Left kidney (tissue), 2 donors: ENCODE results near the gene RHBDL1. TPM values are rescaled to one million over a fixed set of nuclear protein-coding genes. Genes with fewer than 3 reads are reported as not detected.

Experiments
- DNase-seq: peaks from one replicate; pipeline ENCODE4 v3.0.0-alpha.2; 2013
- polyA plus RNA-seq: library from polyadenylated mRNA; unstranded; fragments of 120-200 nt; gene quantifications from one replicate; pipeline ENCODE4 v1.2.1, GENCODE V29; 2013; ENCODE audit not compliant: insufficient read length

The RHBDL1 gene
- polyA plus RNA-seq, 1 donor: 1.7 TPM

GRCh38 chr16:636206-637080, 39.0 kb upstream of the RHBDL1 start, which contains the start of gene METTL26:
Gene METTL26 (minus strand): TSS chr16:636305. CDS start chr16:636290, 15 bp downstream.
- DNase-seq: peak; percentile 92

GRCh38 chr16:637081-638018, 38.1 kb upstream of the RHBDL1 start:
- peak; percentile 87 for DNase-seq

GRCh38 chr16:638034-638543, 37.4 kb upstream of the RHBDL1 start:
- no peak for DNase-seq

GRCh38 chr16:638836-639235, 36.6 kb upstream of the RHBDL1 start:
- no peak for DNase-seq

DNA sequence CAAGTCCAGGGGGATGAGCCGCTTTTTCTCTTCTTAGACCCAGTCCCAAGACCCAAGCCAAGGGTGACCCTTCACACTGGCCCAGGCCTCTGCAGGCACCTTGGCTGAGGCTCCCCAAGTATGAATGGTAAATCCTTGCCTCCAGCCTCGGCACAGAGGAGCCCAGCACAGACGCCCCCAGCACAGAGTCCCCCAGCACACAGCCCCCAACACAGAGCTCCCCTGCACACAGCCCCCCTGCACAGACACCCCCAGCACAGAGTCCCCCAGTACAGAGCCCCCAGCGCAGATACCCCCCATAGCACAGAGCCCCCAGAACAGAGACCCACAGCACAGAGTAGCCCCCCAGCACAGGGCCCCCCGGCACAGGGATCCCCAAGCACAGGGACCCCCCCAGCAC, 34.9 kb upstream of the RHBDL1 start:
- DNase-seq: no peak

DNA sequence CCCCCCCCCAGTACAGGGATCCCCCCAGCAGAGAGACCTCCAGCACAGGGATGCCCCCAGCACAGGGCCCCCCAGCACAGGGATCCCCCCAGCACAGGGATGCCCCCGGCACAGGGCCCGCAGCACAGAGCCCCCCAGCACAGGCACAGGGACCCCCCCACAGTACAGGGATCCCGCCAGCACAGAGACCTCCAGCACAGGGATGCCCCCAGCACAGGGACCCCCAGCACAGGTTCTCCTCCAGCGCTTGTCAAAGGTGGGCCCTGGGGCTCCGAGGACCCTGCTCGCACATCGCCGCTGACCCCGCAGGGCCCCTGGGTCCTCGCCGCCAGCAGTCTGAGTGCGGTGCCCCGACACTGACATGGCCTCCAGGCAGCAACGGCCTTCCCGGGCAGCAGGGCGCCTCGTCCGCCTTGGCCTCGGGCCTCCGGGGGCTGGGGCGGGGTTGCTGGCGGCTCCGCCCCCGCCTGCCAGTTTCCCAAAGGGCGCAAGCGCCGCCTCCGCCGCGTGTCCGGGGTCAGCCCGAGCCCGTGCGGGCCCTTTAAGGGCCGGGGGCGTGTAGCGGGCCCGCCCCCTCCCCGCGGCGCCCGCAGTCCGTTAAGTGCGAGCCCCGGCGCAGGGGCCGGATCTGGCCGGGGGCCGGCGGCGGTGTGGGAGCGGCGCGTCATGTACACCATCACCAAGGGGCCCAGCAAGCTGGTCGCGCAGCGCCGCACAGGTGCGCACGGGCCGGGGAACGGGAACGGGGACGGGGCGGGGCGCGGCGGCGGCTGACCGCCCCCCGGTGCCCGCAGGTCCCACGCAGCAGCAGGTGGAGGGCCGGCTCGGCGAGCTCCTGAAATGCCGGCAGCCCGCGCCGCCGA, 33.9 kb upstream of the RHBDL1 start, which contains the start of gene MCRIP2:
TSS of gene MCRIP2 (plus strand) at position 503 of the 863 bp plus-strand sequence. CDS start at position 667, 164 bp downstream.
- no peak for DNase-seq

GRCh38 chr16:642189-643049, 33.1 kb upstream of the RHBDL1 start:
- no peak for DNase-seq

- DNase-seq: no peak
Measured at GRCh38 chr16:643050-643368, 32.5 kb upstream of the RHBDL1 start.

- no peak for DNase-seq
Measured at GRCh38 chr16:644556-644955, 30.9 kb upstream of the RHBDL1 start.

DNA sequence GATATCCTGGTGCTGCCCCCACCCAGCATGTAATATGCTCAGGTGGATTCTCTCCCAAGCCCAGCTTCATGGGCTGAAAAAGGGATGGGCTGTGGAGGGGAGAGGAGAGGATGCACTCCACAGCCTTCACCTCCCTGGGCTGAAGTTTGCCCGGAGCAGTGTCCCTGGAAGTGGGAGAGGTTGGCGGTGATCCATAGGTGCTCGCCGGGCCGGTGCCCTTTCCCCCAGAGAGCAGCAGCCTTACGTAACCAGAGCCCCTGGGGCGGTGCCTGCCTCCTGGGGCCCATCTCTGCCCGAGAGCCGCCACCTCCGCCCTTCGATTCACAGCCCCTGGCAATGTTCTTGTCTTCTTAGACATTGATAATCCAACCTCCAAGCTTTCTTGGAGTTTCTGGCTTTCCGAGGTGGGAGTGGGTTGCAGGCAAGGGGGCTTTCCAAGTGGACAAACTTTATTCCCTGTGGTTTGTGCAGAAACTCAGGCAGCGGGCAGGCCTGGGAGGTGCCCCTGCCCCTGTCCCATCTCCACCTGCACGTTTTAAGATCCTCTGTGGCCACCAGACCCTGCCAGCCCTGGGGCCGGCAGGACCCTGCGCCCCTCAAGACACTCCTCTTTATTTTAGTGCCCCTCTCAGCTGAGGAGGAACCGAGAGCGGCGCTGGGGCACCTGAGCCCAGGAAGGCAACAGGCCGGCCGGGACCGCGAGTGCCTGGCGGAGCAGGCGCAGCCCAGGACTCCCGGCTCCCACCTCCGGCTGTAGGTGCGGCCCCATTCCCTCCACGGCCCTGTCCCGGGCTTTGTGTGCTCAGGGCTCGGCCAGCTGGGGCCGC, 29.4 kb upstream of the RHBDL1 start:
- DNase-seq: no peak

DNA sequence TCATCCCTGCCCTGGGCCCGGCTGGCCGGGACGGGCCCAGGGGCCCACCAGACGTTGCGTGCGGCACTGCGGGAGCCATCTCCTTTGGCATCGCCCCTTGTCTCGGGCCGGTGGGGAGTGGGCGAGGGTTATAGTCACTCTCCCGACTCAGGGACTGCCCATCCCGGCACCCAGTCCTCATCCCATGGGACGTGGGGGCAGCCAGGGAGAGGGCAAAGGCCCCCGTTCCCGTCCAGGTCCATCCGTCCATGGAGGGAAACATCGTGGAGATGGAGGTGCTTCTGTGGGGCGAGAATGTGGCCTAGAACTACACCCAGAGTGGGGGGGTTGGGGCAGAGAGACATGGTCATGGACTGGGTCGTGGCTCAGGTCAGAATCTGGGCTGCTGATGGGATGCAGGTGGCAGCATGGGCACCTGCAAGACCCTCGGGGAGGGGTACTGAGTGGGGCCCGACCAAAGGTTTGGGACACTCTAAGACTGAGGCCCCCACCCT, 28.7 kb upstream of the RHBDL1 start:
- no peak for DNase-seq

DNA sequence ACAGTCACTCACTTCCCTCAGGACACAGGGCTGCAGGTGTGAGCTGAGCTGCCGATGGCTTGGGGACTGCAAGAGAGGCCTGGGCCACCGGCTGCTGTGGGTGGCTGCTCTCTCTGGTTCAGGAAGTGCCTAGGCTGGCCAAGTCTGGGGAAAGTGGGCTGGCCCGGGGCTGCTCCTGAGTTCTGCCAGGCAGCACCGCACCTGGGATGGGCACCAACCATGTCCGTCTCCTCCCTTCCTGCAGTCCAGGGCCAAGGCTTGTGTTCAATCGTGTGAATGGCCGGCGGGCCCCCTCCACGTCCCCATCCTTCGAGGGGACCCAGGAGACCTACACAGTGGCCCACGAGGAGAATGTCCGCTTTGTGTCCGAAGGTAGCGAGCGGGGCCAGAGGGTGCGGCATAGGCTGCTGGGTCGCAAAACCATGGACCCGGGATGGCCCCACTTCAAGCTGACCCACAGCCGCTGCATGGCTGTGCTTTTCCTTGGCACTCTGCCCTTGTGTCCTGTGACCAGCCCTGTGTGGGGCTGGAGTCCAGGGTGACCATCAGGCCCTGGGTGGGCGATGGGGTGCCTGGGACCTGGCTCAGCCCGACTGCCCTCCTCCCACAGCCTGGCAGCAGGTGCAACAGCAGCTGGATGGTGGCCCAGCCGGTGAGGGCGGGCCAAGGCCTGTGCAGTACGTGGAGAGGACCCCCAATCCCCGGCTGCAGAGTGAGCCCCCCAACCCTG, 28.1 kb upstream of the RHBDL1 start:
- DNase-seq: no peak

DNA sequence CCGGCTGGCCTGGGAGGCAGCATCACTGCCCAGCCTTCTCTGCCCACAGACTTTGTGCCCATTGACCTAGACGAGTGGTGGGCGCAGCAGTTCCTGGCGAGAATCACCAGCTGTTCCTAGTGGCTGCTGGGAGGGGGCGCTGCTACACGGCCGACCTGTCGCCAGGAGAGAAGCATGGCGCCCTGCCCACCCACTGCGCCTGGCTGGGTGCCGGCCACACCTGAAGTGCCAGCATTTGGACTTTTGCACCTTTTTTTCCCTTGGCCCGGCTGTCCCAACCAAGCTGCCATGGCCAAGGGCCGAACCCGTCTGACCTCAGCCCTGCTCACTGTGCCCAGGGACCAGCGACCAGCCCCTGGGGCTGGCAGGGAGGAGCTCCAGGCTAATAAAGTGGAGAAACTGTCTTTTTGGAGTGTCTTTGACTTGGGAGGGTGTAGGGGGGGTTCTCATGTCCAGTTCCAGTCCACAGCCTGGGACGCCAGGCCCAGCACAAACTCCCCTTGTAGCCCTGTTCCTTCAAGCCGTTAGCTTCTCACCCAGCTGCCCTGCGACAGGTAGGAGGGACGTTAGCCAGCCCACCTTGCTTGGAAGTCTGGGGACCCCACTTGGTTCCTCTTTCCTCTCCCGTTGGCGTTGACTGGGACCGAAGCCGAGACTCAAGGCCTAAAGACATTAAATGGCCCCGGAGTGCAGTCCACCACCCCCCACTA, 27.2 kb upstream of the RHBDL1 start:
- DNase-seq: no peak

DNA sequence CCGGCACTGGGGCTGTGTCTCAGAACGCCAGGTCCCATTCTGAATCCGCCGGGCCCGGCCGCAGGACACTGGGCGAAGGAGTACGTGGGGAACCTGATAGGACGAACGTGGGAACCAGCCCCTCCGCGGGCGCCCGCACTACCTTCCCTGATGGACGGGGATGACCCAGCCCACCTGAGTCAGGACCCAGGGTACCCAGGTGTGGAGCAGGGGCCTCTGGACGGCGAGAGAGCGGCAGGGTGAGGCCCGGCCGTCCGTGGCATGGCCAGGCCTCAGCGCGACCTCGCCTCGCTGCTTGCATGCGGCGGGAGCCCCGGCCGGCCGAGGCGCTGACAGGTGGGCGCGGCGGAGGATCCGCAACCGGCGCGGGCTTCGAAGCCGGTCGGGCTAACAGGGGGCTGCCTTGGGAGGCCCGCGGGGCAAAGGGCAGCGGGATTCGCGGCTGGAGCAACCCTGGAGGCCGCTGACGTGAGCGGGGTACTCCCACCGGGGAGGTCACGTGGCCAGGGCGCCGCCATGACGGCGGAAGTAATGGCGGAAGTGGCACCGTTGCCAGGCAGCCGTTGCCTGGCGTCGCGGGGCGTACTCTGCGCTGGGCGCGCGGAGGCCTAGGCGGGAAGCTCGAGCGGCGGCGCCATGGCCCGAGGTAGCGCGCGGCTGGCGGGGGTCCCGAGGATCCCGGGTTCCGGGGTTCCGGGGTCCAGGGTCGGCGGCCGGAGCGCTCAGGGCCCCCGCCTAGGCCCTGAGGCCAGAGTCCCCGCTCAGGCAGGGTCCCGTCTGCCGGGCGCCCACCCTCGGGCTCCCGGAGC, 26.5 kb upstream of the RHBDL1 start, which contains the start of gene WDR90:
TSS of gene WDR90 (plus strand) at position 585 of the 809 bp plus-strand sequence. CDS start at position 637, 52 bp downstream.
- peak; percentile 89 for DNase-seq

DNA sequence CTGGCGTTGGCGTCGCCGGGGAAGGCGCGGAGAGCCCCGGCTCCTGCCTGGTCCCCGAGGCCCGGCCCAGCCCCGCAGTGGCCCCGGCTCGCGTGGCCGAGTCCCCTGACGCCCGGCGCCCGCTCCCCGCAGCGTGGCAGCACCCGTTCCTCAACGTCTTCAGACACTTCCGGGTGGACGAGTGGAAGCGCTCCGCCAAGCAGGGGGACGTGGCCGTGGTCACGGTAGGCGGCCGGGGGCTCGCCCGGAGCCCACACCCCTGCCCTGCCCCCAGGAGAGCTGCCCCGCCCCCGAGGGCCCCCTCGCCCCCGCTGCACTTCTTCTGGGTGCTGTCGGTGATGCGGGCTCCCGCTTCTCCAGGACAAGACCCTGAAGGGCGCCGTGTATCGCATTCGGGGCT, 25.8 kb upstream of the RHBDL1 start:
- DNase-seq: no peak

DNA sequence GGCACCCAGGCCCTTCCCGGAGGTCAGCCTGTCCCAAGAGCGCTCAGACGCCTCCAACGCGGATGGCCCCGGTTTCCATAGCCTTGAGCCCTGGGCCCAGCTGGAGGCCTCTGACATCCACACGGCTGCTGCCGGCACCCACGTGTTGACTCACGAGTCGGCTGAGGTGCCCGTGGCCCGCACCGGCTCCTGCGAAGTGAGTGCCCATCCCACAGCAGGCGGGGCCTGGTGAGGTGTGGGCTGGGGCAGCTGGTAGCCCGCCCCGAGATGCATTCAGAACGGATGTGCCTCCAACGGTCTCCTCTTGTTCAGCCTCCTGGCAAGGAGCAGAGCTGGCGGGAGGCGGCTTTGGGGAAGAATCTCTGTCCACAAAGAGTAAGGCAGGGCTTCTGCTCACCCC, 23.6 kb upstream of the RHBDL1 start:
- DNase-seq: no peak
